HG03175 (cell line): Measurements from ENCODE around the gene KIRREL1.
A peak's percentile ranks its signal among the peaks of the same experiment; 100 is the strongest.

Experiments
- ATAC-seq: cut with Tn5 transposase; IDR thresholded peaks from one replicate; pipeline ENCODE4 v1.9.1; 2021; ENCODE audit warnings: mild to moderate bottlenecking, moderate library complexity; ENCODE audit not compliant: unreplicated experiment

The KIRREL1 gene

DNA sequence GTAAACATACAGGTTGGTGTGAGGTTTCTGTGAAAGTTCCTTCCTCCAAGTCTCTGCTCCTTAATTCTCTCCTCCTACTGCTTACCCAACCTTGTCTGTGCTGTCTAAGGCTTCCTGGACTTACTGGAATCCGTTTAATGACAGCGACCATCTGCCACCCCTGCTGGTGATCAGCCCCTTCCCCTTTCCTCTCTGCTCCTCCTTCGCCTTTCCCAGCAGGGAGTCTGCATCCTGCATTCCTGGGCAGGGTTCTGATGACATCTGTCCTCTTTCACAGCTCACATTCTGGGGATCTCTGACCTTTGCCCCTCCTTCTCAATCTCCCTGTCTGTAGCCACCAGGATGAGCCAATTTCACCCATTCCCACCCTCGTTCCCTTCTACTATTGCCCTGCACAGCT lies 66.5 kb downstream of the KIRREL1 start:
- no peak for ATAC-seq

DNA sequence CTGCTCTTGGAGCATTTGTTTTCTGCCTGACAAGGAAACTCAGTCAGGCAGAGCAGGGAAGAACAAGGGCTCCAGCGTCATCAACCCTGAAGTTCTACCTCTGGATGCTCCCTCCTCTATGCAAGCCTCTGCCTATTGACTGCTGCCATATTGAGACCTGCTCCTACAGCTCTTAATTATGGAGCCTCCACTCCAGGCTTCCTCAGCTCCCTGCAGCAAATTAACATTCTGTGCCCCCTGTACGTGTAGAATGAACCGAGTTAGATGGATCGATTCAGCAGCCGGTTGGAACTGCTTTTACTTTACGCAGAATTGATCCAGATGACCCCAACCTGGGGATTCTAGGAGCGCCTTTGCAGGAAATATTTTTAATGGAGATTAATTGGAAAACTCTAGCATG lies 68.7 kb downstream of the KIRREL1 start:
- no peak for ATAC-seq

DNA sequence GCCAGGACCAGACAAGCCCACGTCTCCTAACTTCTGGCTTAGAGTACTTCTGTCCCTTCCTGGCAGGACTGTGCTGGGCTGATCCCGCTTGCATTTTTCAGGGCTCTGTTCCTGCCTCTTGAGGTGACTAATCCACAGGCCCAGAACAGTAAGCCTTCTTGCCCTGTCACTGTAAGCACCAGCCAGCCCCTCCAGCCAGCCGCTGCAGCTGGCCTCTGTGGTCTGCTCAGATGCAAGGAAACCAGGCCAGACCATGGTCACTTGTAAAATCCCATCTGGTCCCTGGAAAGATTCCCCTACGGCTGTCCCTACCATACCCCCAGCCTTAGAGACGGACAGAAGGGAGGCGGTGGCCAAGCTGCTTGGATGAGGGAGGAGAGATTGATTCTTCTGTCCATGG lies 74.2 kb downstream of the KIRREL1 start:
- no peak for ATAC-seq

DNA sequence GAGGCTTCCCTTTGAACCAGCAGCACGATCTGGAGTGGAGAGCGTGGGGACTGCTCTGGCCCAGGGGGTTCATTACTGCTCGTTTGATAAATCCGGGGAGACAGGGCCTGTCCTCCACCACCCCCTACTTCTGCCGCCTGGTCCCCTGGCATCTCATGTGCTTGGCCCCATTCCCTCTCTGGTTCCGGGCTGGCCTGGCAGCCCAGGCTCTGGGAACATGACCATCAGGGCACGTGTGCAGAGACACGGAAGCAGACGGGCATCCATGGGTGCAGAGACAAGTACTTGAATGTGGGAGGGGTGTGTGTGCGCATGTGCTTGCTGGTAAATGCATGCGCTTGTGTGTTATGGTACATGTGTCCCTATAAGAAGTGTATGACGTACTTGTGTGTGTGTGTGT lies 75.5 kb downstream of the KIRREL1 start:
- ATAC-seq = no peak

DNA sequence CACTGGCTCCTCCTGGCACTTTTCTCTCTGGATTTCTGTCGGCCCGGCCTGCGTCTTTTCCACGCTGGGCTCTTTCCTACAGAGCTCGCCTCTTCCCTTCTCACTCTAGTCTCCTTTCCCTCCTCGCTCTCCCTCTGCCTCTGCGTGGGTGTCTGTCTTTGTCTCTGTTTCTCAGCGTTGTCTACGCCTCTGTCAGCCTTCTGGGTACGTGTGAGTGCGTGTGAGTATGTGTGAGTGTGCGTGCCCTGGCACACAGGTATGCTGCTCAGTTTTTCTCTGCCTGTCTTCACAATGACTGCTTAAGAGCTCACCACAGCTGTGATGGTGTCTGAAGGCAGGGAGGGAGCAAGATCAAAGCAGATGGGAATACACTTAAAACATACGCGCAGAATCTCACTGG lies 77.7 kb downstream of the KIRREL1 start:
- no peak for ATAC-seq

DNA sequence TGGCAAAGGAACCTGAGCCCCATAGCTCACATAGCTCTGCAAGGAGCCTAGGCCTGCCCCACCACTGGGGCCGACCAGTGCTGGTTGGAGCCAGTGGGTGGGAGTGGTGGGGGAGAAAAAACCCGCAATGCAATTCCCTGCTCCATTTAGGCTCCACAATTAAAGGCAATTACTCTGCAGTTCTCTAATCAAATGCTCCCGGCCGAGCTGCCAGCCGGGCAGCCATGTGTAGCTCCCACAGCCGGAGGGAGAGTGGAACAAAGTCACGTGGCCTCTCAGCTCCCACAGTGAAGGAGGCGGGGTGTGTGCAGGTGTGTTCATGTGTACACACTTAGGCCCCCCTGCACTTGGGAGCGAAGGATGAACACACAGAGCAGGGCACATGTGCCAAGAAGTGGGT lies 81.6 kb downstream of the KIRREL1 start:
- no peak for ATAC-seq

DNA sequence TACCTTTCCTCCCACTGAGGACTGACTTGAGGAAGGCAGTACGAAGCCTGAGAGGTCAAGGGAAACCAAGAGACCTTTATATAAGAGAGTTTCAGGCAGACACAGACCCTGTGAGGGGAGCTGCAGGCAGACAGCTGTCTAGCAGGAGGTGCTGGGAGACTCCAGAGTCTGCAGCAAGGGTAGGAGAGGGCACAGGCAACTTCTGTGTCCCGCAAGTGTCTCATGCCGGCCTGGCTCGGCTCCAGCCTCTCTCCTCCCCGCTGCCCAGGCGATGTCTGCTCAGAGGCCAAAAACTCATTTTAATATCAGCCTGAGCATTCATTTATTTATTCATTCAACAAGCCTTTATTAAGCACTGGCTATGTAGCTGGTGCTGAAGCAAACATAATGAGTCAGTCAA lies 83.0 kb downstream of the KIRREL1 start:
- ATAC-seq = no peak

DNA sequence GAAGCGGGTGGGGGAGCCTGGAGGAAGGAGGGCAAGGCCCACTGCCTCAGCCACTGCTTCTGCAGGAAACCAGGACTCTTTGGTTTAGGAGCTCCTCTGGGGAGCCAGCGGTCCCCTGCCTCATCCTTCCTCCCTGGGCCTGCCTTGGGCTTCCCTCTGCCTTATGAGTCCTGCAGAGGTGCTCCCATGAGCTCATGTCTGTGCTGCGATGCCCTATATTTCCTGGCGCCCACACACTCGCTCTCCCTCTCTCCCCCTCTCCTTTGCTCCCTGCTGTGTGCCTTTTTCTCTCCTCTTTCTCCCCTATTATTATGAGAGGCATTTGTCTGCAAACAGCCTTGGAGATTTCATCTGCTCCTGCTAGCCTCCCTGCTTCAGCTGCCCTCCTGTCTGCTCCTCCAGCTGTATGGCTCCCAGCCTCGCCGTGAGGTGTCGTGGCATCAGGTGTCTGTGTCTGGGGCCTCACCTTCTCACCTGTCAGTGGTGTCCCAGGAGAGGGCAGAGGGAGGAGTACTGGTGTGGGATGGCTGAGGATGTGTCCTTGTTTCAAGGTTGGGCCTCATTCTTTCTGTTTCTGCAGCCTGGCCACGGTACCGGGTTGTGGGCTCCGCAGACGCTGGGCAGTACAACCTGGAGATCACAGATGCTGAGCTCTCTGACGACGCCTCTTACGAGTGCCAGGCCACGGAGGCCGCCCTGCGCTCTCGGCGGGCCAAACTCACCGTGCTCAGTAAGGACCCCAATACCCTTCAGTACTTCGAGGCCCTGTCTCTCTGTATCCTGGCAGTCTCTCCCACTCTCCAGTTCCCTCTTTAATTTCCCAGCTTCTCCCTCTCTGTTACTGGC lies 84.2 kb downstream of the KIRREL1 start:
- ATAC-seq = no peak

DNA sequence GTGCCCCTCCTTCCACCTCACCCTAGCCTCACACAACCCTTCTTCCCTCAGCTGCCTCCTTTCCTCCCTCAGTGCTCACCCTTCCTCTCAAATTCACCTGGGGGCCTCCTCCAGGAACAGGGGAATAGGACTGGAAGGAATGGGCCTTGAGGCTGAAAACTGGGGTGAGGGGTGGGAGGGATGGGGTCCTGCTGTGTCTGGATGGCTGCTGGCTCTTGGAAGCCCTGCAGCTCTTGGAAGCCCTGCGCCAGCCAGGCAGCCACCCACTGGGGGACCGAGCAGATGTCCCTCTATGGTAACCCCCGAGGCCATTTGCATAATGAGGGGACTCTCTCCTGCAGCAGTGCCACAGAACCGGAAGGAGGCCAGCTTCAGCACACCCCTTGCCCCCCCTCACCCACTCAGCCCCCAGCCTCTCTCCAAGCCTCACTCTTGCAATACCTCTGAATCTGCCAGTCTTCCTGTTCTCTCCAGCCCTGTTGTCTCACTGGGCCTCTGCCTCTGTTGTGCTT lies 85.2 kb downstream of the KIRREL1 start:
- ATAC-seq = no peak

DNA sequence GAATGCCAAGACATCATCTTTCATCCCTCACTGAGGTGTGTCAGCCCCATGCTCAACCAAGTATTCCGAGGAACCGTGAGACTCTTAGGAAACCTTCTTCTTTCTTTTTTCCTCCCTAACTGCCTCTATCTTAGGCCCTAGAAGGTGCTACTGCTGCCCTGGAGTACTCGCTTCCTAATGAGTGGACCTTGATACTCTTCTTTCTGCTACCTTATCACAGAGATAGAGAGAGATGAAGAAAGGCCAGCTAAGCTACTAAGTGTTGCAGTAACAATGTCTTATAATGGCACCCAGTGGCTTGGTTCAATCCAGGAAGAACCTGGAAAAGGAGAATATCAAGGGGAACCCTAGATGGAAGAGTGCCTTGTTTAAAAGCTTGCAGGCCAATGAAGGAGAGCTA lies 86.6 kb downstream of the KIRREL1 start:
- ATAC-seq = no peak

DNA sequence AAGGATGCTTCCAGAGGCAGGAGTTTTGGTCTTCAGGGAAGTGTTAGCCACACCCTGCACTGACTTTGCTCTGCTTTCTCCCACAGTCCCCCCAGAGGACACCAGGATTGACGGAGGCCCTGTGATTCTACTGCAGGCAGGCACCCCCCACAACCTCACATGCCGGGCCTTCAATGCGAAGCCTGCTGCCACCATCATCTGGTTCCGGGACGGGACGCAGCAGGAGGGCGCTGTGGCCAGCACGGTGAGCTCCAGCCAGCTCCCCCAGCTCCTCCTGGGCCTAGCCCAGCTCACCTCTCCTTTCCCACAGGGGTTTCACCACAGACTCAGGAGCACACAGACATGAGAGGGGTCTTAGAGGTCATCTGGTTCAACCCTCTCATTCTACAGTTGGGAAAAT lies 90.9 kb downstream of the KIRREL1 start:
- no peak for ATAC-seq

DNA sequence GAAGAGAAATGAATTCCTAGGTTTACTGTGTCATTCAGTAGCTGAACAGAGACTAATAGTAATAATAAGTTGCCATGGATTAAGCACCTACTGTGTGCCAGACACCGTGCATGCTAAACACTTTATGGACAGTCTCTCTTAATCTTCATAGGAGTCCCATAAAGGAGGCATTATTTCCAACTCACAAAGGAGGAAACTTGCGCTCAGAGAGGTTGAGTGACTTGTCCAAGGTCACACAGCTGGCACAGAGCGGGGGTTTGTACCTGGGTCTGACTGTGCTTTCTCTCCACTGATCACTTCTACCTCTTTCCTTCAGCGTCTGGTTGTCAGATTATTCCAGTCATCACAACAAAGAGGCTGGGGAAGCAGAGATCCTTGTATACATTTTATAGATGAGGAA lies 91.3 kb downstream of the KIRREL1 start:
- ATAC-seq = no peak

DNA sequence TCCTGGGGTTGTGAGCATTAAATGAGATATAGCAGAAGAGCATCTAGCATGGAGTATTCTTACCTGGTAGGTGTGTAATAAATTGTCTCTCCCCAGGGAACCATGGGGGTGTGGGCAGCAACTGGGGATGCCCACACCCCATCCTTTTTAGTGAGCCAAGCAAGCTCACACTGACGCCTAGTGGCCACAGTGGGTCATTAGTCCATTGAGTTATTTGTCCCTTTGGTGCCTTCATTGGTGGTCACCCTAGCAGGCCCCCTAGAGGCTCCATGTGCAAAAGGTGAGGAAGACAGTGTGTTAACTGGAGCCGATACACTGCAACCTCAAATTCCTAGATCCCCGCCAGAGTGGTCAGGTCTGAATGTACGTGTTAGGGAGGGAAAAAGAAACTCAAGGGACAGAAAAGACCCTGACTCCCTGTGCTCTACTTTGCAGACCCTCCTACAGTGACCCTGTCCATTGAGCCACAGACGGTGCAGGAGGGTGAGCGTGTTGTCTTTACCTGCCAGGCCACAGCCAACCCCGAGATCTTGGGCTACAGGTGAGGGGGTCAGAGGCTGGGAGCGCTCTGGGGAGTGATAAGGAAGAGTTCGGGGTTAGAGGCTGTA lies 94.0 kb downstream of the KIRREL1 start:
- peak; percentile 67 for ATAC-seq

DNA sequence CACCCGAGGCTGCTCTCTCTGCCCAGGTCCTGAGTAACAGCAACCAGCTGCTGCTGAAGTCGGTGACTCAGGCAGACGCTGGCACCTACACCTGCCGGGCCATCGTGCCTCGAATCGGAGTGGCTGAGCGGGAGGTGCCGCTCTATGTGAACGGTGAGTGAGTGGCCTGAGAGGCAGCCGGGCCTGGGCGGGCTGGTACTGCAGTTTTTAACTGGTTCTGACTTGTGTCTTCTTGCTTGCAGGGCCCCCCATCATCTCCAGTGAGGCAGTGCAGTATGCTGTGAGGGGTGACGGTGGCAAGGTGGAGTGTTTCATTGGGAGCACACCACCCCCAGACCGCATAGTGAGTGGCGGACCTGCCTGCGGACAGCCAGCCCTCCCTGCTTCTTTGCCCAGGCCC lies 96.0 kb downstream of the KIRREL1 start:
- ATAC-seq = no peak

DNA sequence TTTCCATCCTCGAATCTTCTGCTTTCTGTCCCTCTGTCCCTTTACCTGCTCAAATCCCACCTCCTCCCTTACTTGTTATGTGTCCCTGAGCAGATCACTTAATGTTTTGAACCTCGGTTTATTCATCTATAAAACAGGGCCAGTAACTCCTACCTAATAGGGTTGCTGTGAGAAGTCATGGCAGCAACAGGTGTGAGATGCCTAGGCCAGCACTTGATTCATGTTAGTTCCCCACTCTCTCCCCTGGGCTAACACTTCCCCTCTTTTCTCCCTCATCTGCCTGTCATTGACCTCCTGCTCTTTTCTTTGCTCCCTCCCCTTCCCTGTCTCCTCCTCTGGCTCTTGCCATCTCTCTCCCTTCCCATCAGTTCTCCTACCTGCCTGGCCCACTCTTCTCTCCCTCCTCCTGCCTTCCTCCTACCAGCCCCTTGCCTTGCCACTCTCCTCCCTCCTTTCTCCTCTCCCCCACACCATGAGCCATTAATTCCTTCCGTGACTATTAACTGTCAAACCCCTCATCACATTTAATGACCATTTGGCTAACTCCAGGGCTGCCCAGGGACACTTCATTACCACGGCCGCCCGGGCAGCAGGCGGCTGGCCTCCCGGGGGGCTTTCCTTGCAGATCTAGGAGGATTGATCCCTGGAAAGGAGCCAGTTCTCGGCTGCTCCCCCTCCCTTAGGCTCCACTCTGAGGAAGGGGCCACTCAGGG lies 96.6 kb downstream of the KIRREL1 start:
- no peak for ATAC-seq

DNA sequence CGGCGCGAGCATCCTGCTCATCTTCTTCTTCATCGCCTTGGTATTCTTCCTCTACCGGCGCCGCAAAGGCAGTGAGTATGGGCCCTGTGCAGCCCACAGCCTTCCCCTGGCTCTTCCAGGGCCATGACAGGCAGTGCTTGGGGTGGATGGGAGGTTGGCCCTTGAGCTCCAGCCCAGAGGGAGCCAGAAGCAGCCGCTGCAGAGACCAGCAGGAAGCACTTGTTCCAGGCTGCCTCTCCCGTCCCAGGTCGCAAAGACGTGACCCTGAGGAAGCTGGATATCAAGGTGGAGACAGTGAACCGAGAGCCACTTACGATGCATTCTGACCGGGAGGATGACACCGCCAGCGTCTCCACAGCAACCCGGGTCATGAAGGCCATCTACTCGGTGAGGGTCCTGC lies 99.9 kb downstream of the KIRREL1 start:
- no peak for ATAC-seq

DNA sequence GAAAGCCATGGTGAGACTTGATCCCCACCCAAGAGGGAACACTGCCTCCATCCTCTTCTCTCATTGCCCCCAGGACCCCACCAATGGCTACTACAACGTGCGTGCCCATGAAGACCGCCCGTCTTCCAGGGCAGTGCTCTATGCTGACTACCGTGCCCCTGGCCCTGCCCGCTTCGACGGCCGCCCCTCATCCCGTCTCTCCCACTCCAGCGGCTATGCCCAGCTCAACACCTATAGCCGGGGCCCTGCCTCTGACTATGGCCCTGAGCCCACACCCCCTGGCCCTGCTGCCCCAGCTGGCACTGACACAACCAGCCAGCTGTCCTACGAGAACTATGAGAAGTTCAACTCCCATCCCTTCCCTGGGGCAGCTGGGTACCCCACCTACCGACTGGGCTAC lies 101.1 kb downstream of the KIRREL1 start:
- no peak for ATAC-seq

DNA sequence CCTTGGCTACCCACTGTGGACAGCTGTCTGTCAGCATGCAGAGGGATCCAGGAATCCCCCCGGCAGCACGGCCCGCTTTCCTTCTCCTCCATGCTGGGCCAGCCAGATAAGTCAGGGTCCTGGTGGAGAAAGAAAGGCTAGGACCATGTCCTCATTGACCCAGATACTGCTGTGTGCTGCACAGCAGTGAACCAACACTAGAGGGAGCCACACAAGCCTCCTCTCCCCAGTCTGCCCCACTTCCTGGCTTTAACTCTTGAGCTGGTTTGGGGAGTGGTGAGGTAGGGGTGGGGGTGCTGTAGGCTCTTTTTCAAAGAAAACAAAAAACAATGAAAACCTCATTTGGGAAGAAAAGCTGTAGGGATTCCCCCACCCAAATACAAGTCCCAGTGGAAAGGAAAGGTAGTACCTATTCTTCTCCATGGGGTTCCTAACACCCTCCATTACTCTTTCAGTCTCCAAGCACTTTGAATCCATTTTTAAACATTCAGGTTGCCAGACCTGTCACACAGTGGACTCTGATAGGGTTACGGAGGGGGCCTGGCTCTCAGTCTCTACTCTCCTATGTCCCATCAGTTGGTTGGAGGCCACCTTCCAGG lies 102.4 kb downstream of the KIRREL1 start:
- ATAC-seq = peak; percentile 68

DNA sequence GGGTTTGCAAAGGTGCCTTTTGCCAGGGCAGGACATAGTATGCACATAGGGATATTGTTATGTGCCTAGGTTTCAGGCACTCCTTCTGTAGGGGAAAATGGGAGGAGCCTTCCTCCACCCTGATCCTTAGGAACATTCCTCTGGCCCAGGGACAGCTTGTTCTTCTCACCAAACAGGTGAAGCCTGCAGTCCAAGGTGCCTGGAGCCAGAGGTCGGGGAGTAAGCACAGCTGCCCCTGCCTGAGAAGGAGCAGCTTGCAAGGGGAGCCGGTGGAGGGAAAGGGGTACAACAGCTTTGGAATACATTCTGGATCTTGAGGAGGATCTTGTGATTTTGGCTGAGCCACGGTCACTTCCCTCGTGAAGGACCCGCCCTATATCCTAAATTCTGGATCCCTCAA lies 104.8 kb downstream of the KIRREL1 start:
- no peak for ATAC-seq

DNA sequence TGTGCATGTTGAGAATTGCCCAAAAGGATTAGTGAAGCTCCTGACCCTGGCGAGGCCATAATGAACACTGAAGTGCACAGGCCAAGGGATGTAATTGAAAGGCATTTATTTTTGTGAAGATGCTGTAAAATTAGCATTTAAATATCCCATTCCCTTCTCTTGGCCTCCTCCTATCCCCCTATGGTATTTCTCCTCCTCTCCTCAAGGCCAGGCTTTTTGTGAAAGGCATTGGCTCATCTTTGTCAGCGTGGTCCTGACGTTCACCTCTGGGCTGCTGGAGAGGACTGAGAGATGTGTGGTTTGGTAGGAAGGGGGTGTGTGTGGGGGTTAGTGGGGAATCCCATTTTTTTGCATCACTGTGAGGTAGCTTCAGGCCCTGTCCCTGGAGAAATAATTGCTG lies 105.7 kb downstream of the KIRREL1 start:
- ATAC-seq = no peak

DNA sequence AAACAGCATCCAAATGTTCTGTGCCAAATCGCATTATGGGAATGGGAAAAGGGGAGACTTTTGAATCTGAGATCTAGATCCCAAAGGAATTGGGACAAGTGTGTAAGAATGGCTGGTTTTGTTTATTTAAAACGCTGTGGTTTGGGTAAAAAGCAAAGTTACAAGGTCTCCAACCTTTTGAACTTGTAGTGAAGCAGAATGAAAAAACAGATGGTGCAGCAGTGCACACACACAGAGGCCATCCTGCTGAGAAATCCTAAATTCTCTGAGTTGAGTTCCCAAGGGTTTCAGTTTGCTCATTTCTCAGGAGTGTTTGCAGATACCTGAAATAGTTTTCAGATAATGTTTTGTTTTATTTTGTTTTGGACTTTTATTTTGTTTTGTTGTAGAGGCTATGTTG lies 107.1 kb downstream of the KIRREL1 start:
- no peak for ATAC-seq
